Naive B cell (primary cell): Measurements from ENCODE around the gene NCMAP. TPM values are rescaled to one million over a fixed set of nuclear protein-coding genes. Genes with fewer than 3 reads are reported as not detected.

Source experiments
- ATAC-seq, 2 donors: fragments of 150-1000 bp; cut with Tn5 transposase; 2 replicates each; pipeline ENCODE4 v1.10.0; 2021; ENCODE audit warnings: low read depth in 2 of 2, mild to moderate bottlenecking in 2 of 2, moderate library complexity in 2 of 2
- DNase-seq: peaks from one replicate; pipeline ENCODE4 v3.0.0; 2022
- H3K27ac Mint-ChIP-seq, 6 donors: one replicate each; pipeline ENCODE4 v1.8.0; 2020 to 2022; ENCODE audit warnings: mild to moderate bottlenecking in 6 of 6, mixed read lengths in 6 of 6, moderate library complexity in 5 of 6, inconsistent platforms in 2 of 6
- H3K27me3 Mint-ChIP-seq, 3 donors: one replicate each; pipeline ENCODE4 v1.8.0; 2021 to 2022; ENCODE audit warnings: mixed read lengths in 3 of 3, mild to moderate bottlenecking in 1 of 3
- H3K36me3 Mint-ChIP-seq, 2 donors: one replicate each; pipeline ENCODE4 v1.8.0; 2020 to 2022; ENCODE audit warnings: mixed read lengths in 2 of 2, inconsistent platforms in 1 of 2, mild to moderate bottlenecking in 1 of 2
- H3K4me1 Mint-ChIP-seq, 3 donors: one replicate each; pipeline ENCODE4 v1.8.0; 2020 to 2022; ENCODE audit warnings: mixed read lengths in 3 of 3, inconsistent platforms in 1 of 3, mild to moderate bottlenecking in 1 of 3, moderate library complexity in 1 of 3
- H3K4me3 Mint-ChIP-seq, 8 donors: one replicate each; pipeline ENCODE4 v1.8.0; 2020 to 2022; ENCODE audit warnings: mild to moderate bottlenecking in 8 of 8, mixed read lengths in 8 of 8, moderate library complexity in 8 of 8, inconsistent platforms in 2 of 8
- H3K9me3 Mint-ChIP-seq, 7 donors: one replicate each; pipeline ENCODE4 v1.8.0; 2020 to 2022; ENCODE audit warnings: mixed read lengths in 7 of 7, mild to moderate bottlenecking in 5 of 7, inconsistent platforms in 2 of 7, moderate library complexity in 1 of 7
- polyA plus RNA-seq, 6 donors: library from polyadenylated mRNA; unstranded; fragments of 300-500 nt; fragmentation: Illumina TruSeq; gene quantifications; one replicate each; pipeline ENCODE4 v1.2.3, GENCODE V29; 2021; ENCODE audit warnings: low read depth in 6 of 6

The NCMAP gene
- polyA plus RNA-seq, 6 donors from 2014 or later, result not detected

GRCh38 chr1:24632832-24633175, 76.9 kb downstream of the NCMAP start:
- H3K27ac Mint-ChIP-seq, result no peak overlapping the region
- peaks cover 8 to 19% (median 17%) of the 10 kb centered on the region in 3 donors for H3K27me3 Mint-ChIP-seq
- H3K9me3 Mint-ChIP-seq, result no peaks in the 10 kb centered on the region
- no peaks in the 10 kb centered on the region for H3K36me3 Mint-ChIP-seq
- ATAC-seq (no peak), DNase-seq (no peak)
- H3K4me1 Mint-ChIP-seq, result peaks cover 3 to 5% (median 5%) of the 10 kb centered on the region in 3 donors
- no peak overlapping the region for H3K4me3 Mint-ChIP-seq

GRCh38 chr1:24635195-24635843, 79.4 kb downstream of the NCMAP start:
- peaks cover 3 to 5% (median 5%) of the 10 kb centered on the region in 3 donors for H3K4me1 Mint-ChIP-seq
- H3K36me3 Mint-ChIP-seq, result no peaks in the 10 kb centered on the region
- H3K4me3 Mint-ChIP-seq, result peak overlapping the region in 1 of 8 donors; percentile 0
- peak; percentile 36 for DNase-seq
- peaks cover 8 to 13% (median 8%) of the 10 kb centered on the region in 3 donors for H3K27me3 Mint-ChIP-seq
- H3K9me3 Mint-ChIP-seq, result no peaks in the 10 kb centered on the region
- H3K27ac Mint-ChIP-seq, result no peak overlapping the region
- peak; percentile 80 to 90 for ATAC-seq

GRCh38 chr1:24636661-24637357, 80.9 kb downstream of the NCMAP start:
- H3K4me1 Mint-ChIP-seq, result peaks cover 10 to 15% (median 12%) of the 10 kb centered on the region in 3 donors
- H3K36me3 Mint-ChIP-seq, result no peaks in the 10 kb centered on the region
- peaks cover 0 to 8% (median 4%) of the 10 kb centered on the region in 3 donors for H3K27me3 Mint-ChIP-seq
- no peak for DNase-seq
- H3K27ac Mint-ChIP-seq, result peak overlapping the region in 1 of 6 donors; percentile 36
- H3K4me3 Mint-ChIP-seq, result peak overlapping the region in 1 of 8 donors; percentile 4
- ATAC-seq, result no peak
- H3K9me3 Mint-ChIP-seq, result no peaks in the 10 kb centered on the region

- Mint-ChIP-seq H3K4me1 (peaks cover 16 to 22% (median 19%) of the 10 kb centered on the region in 3 donors), H3K27ac (peak overlapping the region in 2 of 6 donors; percentile 13 to 19), H3K4me3 (peak overlapping the region in 3 of 8 donors; percentile 35 to 93 (median 47)), H3K36me3 (no peaks in the 10 kb centered on the region), H3K27me3 (peaks cover 0 to 8% (median 4%) of the 10 kb centered on the region in 3 donors), H3K9me3 (no peaks in the 10 kb centered on the region)
- ATAC-seq (no peak), DNase-seq (no peak)
These were observed 83.2 kb downstream of the NCMAP start for GRCh38 chr1:24639094-24639493.

- no peak for ATAC-seq
- peak overlapping the region in 2 of 6 donors; percentile 13 to 54 for H3K27ac Mint-ChIP-seq
These were observed 84.0 kb downstream of the NCMAP start for GRCh38 chr1:24639881-24640280.

GRCh38 chr1:24640288-24640687, 84.4 kb downstream of the NCMAP start:
- H3K9me3 Mint-ChIP-seq, result no peaks in the 10 kb centered on the region
- peaks cover 0 to 8% (median under 1%) of the 10 kb centered on the region in 3 donors for H3K27me3 Mint-ChIP-seq
- H3K4me1 Mint-ChIP-seq, result peaks cover 23 to 30% (median 27%) of the 10 kb centered on the region in 3 donors
- H3K4me3 Mint-ChIP-seq, result peak overlapping the region in 7 of 8 donors; percentile 32 to 98 (median 61)
- DNase-seq, result no peak
- no peak for ATAC-seq
- no peaks in the 10 kb centered on the region for H3K36me3 Mint-ChIP-seq
- peak overlapping the region in 3 of 6 donors; percentile 54 to 100 (median 97) for H3K27ac Mint-ChIP-seq

More at GRCh38 chr1:24639881-24640280, 84.0 kb downstream of the NCMAP start:
- Mint-ChIP-seq H3K4me3 (peak overlapping the region in 3 of 8 donors; percentile 2 to 93 (median 47)), H3K4me1 (peaks cover 22 to 30% (median 27%) of the 10 kb centered on the region in 3 donors), H3K27me3 (peaks cover 0 to 8% (median 4%) of the 10 kb centered on the region in 3 donors), H3K9me3 (no peaks in the 10 kb centered on the region), H3K36me3 (no peaks in the 10 kb centered on the region)
- DNase-seq, result no peak

- peak; percentile 31 for DNase-seq
- no peaks in the 10 kb centered on the region for H3K27me3 Mint-ChIP-seq
- no peaks in the 10 kb centered on the region for H3K9me3 Mint-ChIP-seq
- H3K4me3 Mint-ChIP-seq, result peak overlapping the region; percentile 86 to 98 (median 97)
- peaks cover 0 to under 1% of the 10 kb centered on the region in 2 donors for H3K36me3 Mint-ChIP-seq
- no peak for ATAC-seq
- peak overlapping the region; percentile 97 to 100 (median 100) for H3K27ac Mint-ChIP-seq
- peaks cover 23 to 34% (median 33%) of the 10 kb centered on the region in 3 donors for H3K4me1 Mint-ChIP-seq
These were observed 85.8 kb downstream of the NCMAP start for GRCh38 chr1:24641646-24642151.

GRCh38 chr1:24642481-24643362, 86.8 kb downstream of the NCMAP start, which contains the start of gene SRRM1:
Gene SRRM1, plus strand, starts transcription at chr1:24643302. Its CDS starts 25 bp downstream, at chr1:24643327.
- H3K4me1 Mint-ChIP-seq, result peaks cover 27 to 39% (median 38%) of the 10 kb centered on the region in 3 donors
- peak; percentile 84 for ATAC-seq
- peaks cover 0 to 11% of the 10 kb centered on the region in 2 donors for H3K36me3 Mint-ChIP-seq
- peak within 1 kb of the TSS; percentile 97 to 100 (median 100) for H3K27ac Mint-ChIP-seq
- H3K9me3 Mint-ChIP-seq, result no peaks in the 10 kb centered on the region
- peak; percentile 99 for DNase-seq
- no peaks in the 10 kb centered on the region for H3K27me3 Mint-ChIP-seq
- H3K4me3 Mint-ChIP-seq, result peak within 1 kb of the TSS; percentile 86 to 98 (median 97)

GRCh38 chr1:24643363-24644099, 87.6 kb downstream of the NCMAP start:
- H3K27ac Mint-ChIP-seq, result peak overlapping the region; percentile 88 to 100 (median 92)
- peaks cover 27 to 39% (median 38%) of the 10 kb centered on the region in 3 donors for H3K4me1 Mint-ChIP-seq
- H3K4me3 Mint-ChIP-seq, result peak overlapping the region; percentile 86 to 98 (median 97)
- DNase-seq, result no peak
- ATAC-seq, result peak; percentile 9 to 11
- no peaks in the 10 kb centered on the region for H3K9me3 Mint-ChIP-seq
- H3K27me3 Mint-ChIP-seq, result no peaks in the 10 kb centered on the region
- H3K36me3 Mint-ChIP-seq, result peaks cover 0 to 19% of the 10 kb centered on the region in 2 donors

- H3K4me3 Mint-ChIP-seq, result peak overlapping the region; percentile 86 to 98 (median 97)
- no peak for DNase-seq
- peaks cover 27 to 39% (median 38%) of the 10 kb centered on the region in 3 donors for H3K4me1 Mint-ChIP-seq
- H3K27me3 Mint-ChIP-seq, result no peaks in the 10 kb centered on the region
- peak overlapping the region; percentile 30 to 97 (median 88) for H3K27ac Mint-ChIP-seq
- ATAC-seq, result no peak
- H3K9me3 Mint-ChIP-seq, result no peaks in the 10 kb centered on the region
- H3K36me3 Mint-ChIP-seq, result peaks cover 0 to 19% of the 10 kb centered on the region in 2 donors
These were observed 88.2 kb downstream of the NCMAP start for GRCh38 chr1:24644100-24644384.

- H3K27me3 Mint-ChIP-seq, result no peaks in the 10 kb centered on the region
- ATAC-seq (no peak), DNase-seq (no peak)
- no peak overlapping the region for H3K27ac Mint-ChIP-seq
- no peaks in the 10 kb centered on the region for H3K9me3 Mint-ChIP-seq
- peak overlapping the region in 1 of 8 donors; percentile 45 for H3K4me3 Mint-ChIP-seq
- H3K36me3 Mint-ChIP-seq, result peaks cover 12 to 38% of the 10 kb centered on the region in 2 donors
- peaks cover 15 to 25% (median 25%) of the 10 kb centered on the region in 3 donors for H3K4me1 Mint-ChIP-seq
These were observed 93.0 kb downstream of the NCMAP start for GRCh38 chr1:24648919-24649318.

- Mint-ChIP-seq H3K4me1 (peaks cover 3 to 9% (median 5%) of the 10 kb centered on the region in 3 donors), H3K4me3 (no peak overlapping the region), H3K27ac (no peak overlapping the region), H3K27me3 (no peaks in the 10 kb centered on the region), H3K36me3 (peaks cover 12 to 54% of the 10 kb centered on the region in 2 donors), H3K9me3 (no peaks in the 10 kb centered on the region)
- no peak for DNase-seq
- no peak for ATAC-seq
These were observed 96.5 kb downstream of the NCMAP start for GRCh38 chr1:24652382-24652781.
